ENCODE results near the gene SH2D4B. TPM values are rescaled to one million over a fixed set of nuclear protein-coding genes. Genes with fewer than 3 reads are reported as not detected.
A peak's percentile ranks its signal among the peaks of the same experiment; 100 is the strongest.

SH2D4B gene
- total RNA-seq, 4 donors from 2014 or later = not detected

- Histone ChIP-seq H3K36me3 (no peaks in the 10 kb centered on the region), H3K27ac (no peak overlapping the region), H3K4me1 (peaks cover 0 to 9% (median 0%) of the 10 kb centered on the region in 4 donors), H3K9me3 (no peaks in the 10 kb centered on the region), H3K27me3 (no peaks in the 10 kb centered on the region), H3K4me3 (no peak overlapping the region)
- TF ChIP-seq CTCF (IDR thresholded peaks at IDR 0.05) = no peak
- TF ChIP-seq POLR2A (IDR thresholded peaks at IDR 0.05) = no peak
- DNase-seq = peak in 1 of 3 donors; percentile 10
Measured at GRCh38 chr10:80537086-80537735, 491 bp upstream of the SH2D4B start.

- Histone ChIP-seq H3K27ac (no peak overlapping the region), H3K36me3 (no peaks in the 10 kb centered on the region), H3K9me3 (no peaks in the 10 kb centered on the region), H3K27me3 (no peaks in the 10 kb centered on the region), H3K4me3 (no peak overlapping the region), H3K4me1 (peaks cover 0 to 9% (median 0%) of the 10 kb centered on the region in 4 donors)
- TF ChIP-seq CTCF (IDR thresholded peaks at IDR 0.05) (no peak), POLR2A (IDR thresholded peaks at IDR 0.05) (no peak)
- peak in 1 of 3 donors; percentile 27 for DNase-seq
Measured at GRCh38 chr10:80538481-80539185, 931 bp downstream of the SH2D4B start.

GRCh38 chr10:80539421-80540031, 1.8 kb downstream of the SH2D4B start:
- no peaks in the 10 kb centered on the region for H3K9me3 ChIP-seq
- DNase-seq = peak in 1 of 3 donors; percentile 47
- peaks cover 0 to 9% (median 0%) of the 10 kb centered on the region in 4 donors for H3K4me1 ChIP-seq
- H3K36me3 ChIP-seq = no peaks in the 10 kb centered on the region
- H3K27ac ChIP-seq = no peak overlapping the region
- TF ChIP-seq POLR2A (IDR thresholded peaks at IDR 0.05) (no peak), CTCF (IDR thresholded peaks at IDR 0.05) (no peak)
- H3K4me3 ChIP-seq = no peak overlapping the region
- H3K27me3 ChIP-seq = no peaks in the 10 kb centered on the region

- no peaks in the 10 kb centered on the region for H3K36me3 ChIP-seq
- DNase-seq = no peak
- H3K4me1 ChIP-seq = peaks cover 0 to 9% (median 0%) of the 10 kb centered on the region in 4 donors
- H3K27me3 ChIP-seq = no peaks in the 10 kb centered on the region
- H3K27ac ChIP-seq = no peak overlapping the region
- H3K4me3 ChIP-seq = no peak overlapping the region
- TF ChIP-seq POLR2A (IDR thresholded peaks at IDR 0.05) (no peak), CTCF (IDR thresholded peaks at IDR 0.05) (no peak)
- no peaks in the 10 kb centered on the region for H3K9me3 ChIP-seq
Measured at GRCh38 chr10:80540136-80540535, 2.4 kb downstream of the SH2D4B start.

GRCh38 chr10:80540618-80540980, 2.9 kb downstream of the SH2D4B start:
- TF ChIP-seq POLR2A (IDR thresholded peaks at IDR 0.05) = no peak
- no peak for TF ChIP-seq CTCF (IDR thresholded peaks at IDR 0.05)
- Histone ChIP-seq H3K4me3 (peak overlapping the region in 2 of 4 donors; percentile 10 to 18), H3K9me3 (no peaks in the 10 kb centered on the region), H3K27me3 (no peaks in the 10 kb centered on the region), H3K27ac (no peak overlapping the region), H3K36me3 (no peaks in the 10 kb centered on the region), H3K4me1 (peaks cover 0 to 9% (median 0%) of the 10 kb centered on the region in 4 donors)
- DNase-seq = peak in 2 of 3 donors; percentile 47 to 56
